ENCODE data around the gene CCDC157.

DNA sequence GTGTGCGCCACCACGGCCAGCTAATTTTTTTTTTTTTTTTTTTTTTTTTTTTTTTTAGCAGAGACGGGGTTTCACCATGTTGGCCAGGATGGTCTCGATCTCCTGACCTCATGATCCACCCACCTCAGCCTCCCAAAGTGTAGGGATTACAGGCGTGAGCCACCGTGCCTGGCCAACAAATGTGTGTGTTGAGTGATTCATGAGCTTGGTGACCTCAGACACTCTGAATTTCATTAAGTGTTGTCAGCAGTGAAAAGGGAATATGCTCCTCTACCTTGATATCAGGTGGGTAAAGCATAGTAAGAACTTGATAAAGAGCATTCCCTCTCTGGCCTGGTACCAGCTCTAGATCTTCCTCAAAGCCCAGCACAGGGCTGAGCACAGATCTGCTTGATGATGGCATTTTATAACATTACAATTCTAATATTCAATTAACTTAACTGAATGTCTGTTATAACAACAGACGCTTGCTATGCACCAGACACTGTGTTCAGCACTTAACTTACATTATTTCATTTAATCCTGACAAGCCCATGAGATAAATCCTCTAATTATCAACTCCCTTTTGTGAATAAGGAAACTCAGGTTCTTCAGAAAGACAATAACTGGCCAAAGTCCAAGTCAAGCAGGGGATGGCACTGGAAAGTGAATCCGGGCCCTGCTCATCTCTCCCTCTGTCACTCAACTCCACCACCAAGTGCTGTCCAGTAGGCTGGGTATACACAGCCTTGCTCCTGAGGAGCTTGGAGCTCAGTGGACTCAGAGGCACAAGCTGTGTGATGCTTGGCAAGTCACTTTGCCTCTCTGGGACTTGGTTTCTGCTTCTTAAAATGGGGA is 43.1 kb upstream of the CCDC157 start:
- TF ChIP-seq CTCF (IDR thresholded peaks at IDR 0.05), result no peak
- no peak for TF ChIP-seq EP300 (IDR thresholded peaks at IDR 0.05)
- TF ChIP-seq POLR2A (IDR thresholded peaks at IDR 0.05), result no peak
- TF ChIP-seq POLR2AphosphoS5 (IDR thresholded peaks at IDR 0.05), result no peak

Measured in upper lobe of left lung (tissue), 4 donors.